HCT116 (cell line): Measurements from ENCODE around the gene TUBA4B. TPM values are rescaled to one million over a fixed set of nuclear protein-coding genes. Genes with fewer than 3 reads are reported as not detected.

ENCODE experiments used
- ATAC-seq: fragments of 200-7000 bp; cut with Tn5 transposase; 2 replicates; pipeline ENCODE4 v1.9.1; 2020; ENCODE audit warnings: mild to moderate bottlenecking, moderate library complexity
- BruUV-seq: library from RNA; stranded (reverse); fragments of 400-500 nt; replicated peaks from 2 replicates; lab custom pipeline; 2021; lab: Mats Ljungman, UMichigan
- CTCF ChIA-PET: fragments of 300-600 bp; sonication (Branson Sonifier 250); formaldehyde crosslinking; loops from one replicate; lab custom pipeline; 2021; ENCODE audit warnings: antibody characterized with exemption; lab: Charles Lee
- POLR2A ChIA-PET: fragments of 300-600, 350-600 bp; sonication (Branson Sonifier 250); formaldehyde crosslinking; loops from one replicate; lab custom pipeline; 2021; ENCODE audit warnings: antibody characterized with exemption; lab: Charles Lee
- RAD21 ChIA-PET, 2 experiments: fragments of 300-600 bp; sonication (Branson Sonifier 250); formaldehyde crosslinking; loops; one replicate each; lab custom pipeline; 2023; ENCODE audit warnings: low total read pairs in 2 of 2; ENCODE audit not compliant: uncharacterized antibody in 2 of 2, unreplicated experiment in 2 of 2, low non-redundant PET in 1 of 2; lab: Charles Lee
- DNase-seq: peaks from one replicate; pipeline ENCODE4 v3.0.0-alpha.2; 2010; ENCODE audit warnings: low read depth, low spot score
- H2AFZ ChIP-seq: fragments of 200-600 bp; shearing (Covaris generic), sonication (generic); 2 replicates; pipeline ENCODE4 v1.6.1; 2017; ENCODE audit warnings: low read depth, mixed run types, mixed read lengths, antibody characterized with exemption, low read length; ENCODE audit not compliant: poor library complexity, severe bottlenecking
- H3K27ac ChIP-seq: 2 replicates; pipeline ENCODE4 v1.5.1; 2012; ENCODE audit warnings: low read depth, low read length
- H3K27me3 ChIP-seq: fragments of 200-600 bp; sonication (generic); 2 replicates; pipeline ENCODE4 v1.6.1; 2016; ENCODE audit warnings: mixed run types, low read length, mixed read lengths; ENCODE audit not compliant: insufficient read depth
- H3K36me3 ChIP-seq, 2 experiments: fragments of 200-500 bp in 1 of 2; fragments of 200-600 bp in 1 of 2; sonication (Bioruptor generic) in 1 of 2; sonication (generic) in 1 of 2; 2 replicates each; pipeline versions ENCODE4 v1.5.1 to v1.6.1; 2014 to 2016; ENCODE audit warnings: low read length in 2 of 2, inconsistent platforms in 1 of 2, mixed read lengths in 1 of 2, mixed run types in 1 of 2; ENCODE audit not compliant: insufficient read depth in 2 of 2, control insufficient read depth in 1 of 2
- H3K4me1 ChIP-seq, 2 experiments: fragments of 200-600 bp in 1 of 2; sonication (generic) in 1 of 2; 2 replicates each; pipeline versions ENCODE4 v1.5.1 to v1.6.1; 2012 to 2017; ENCODE audit warnings: low read length in 2 of 2, inconsistent platforms in 1 of 2, mild to moderate bottlenecking in 1 of 2, mixed read lengths in 1 of 2, mixed run types in 1 of 2, moderate library complexity in 1 of 2; ENCODE audit not compliant: insufficient read depth in 2 of 2, control insufficient read depth in 1 of 2
- H3K4me2 ChIP-seq: fragments of 200-600 bp; sonication (generic); 2 replicates; pipeline ENCODE4 v1.6.1; 2017; ENCODE audit warnings: mixed run types, low read length, mixed read lengths
- H3K4me3 ChIP-seq, 2 experiments: fragments of 200-600 bp in 1 of 2; sonication (generic) in 1 of 2; replicated peaks in 1 of 2; 2 replicates each; pipeline ENCODE4 v1.5.1; 2011 to 2016; ENCODE audit warnings: low read length in 2 of 2, control low read depth in 1 of 2, low read depth in 1 of 2, mild to moderate bottlenecking in 1 of 2, mixed read lengths in 1 of 2, mixed run types in 1 of 2
- H3K79me2 ChIP-seq: fragments of 200-600 bp; sonication (generic); 2 replicates; pipeline ENCODE4 v1.6.1; 2017; ENCODE audit warnings: mild to moderate bottlenecking, mixed run types, low read length, moderate library complexity, mixed read lengths; ENCODE audit not compliant: insufficient read depth
- H3K9ac ChIP-seq: fragments of 200-600 bp; sonication (generic); 2 replicates; pipeline ENCODE4 v1.6.1; 2016; ENCODE audit warnings: low read length, mixed read lengths
- H3K9me2 ChIP-seq: fragments of 200-600 bp; sonication (generic), shearing (Covaris generic); 2 replicates; pipeline ENCODE4 v1.6.1; 2017; ENCODE audit warnings: mixed run types, mild to moderate bottlenecking, moderate library complexity; ENCODE audit not compliant: insufficient read depth
- H3K9me3 ChIP-seq, 2 experiments: fragments of 200-500 bp in 1 of 2; fragments of 200-600 bp in 1 of 2; sonication (Bioruptor generic) in 1 of 2; sonication (generic) in 1 of 2; 2 replicates each; pipeline ENCODE4 v1.6.1; 2014 to 2017; ENCODE audit warnings: low read length in 2 of 2, mixed read lengths in 2 of 2, inconsistent platforms in 1 of 2, low read depth in 1 of 2, mild to moderate bottlenecking in 1 of 2, mixed run types in 1 of 2, moderate library complexity in 1 of 2; ENCODE audit not compliant: control insufficient read depth in 1 of 2, insufficient read depth in 1 of 2
- H4K20me1 ChIP-seq: fragments of 200-600 bp; sonication (generic), shearing (Covaris generic); 2 replicates; pipeline ENCODE4 v1.6.1; 2017; ENCODE audit warnings: mixed run types, mild to moderate bottlenecking, moderate library complexity; ENCODE audit not compliant: insufficient read depth
- CEBPB ChIP-seq: IDR thresholded peaks from 2 replicates; pipeline ENCODE4 v1.6.1; 2012; ENCODE audit warnings: low read depth
- EZH2 ChIP-seq: fragments of 200-600 bp; sonication (generic); IDR thresholded peaks from 2 replicates; pipeline ENCODE4 v1.6.1; 2017; ENCODE audit warnings: antibody characterized with exemption, mixed run types
- SIN3A ChIP-seq: IDR thresholded peaks from 2 replicates; pipeline ENCODE4 v1.6.1; 2012; ENCODE audit warnings: low read depth
- intact Hi-C: fragments of 100-400 bp; cut with micrococcal nuclease; formaldehyde crosslinking; loops from 2 replicates; pipeline ENCODE4 v1.10.0; 2022
- total RNA-seq: library from RNA; stranded (reverse); gene quantifications from one replicate; pipeline ENCODE4 v1.2.1, GENCODE V29; 2021; ENCODE audit not compliant: unreplicated experiment
- TF ChIP-seq, protein P1 (sequence below): IDR thresholded peaks from 2 replicates; pipeline ENCODE4 v1.6.1; 2012; ENCODE audit warnings: low read depth

Gene TUBA4B
- total RNA-seq, 1 experiment from 2014 or later, result not detected

DNA sequence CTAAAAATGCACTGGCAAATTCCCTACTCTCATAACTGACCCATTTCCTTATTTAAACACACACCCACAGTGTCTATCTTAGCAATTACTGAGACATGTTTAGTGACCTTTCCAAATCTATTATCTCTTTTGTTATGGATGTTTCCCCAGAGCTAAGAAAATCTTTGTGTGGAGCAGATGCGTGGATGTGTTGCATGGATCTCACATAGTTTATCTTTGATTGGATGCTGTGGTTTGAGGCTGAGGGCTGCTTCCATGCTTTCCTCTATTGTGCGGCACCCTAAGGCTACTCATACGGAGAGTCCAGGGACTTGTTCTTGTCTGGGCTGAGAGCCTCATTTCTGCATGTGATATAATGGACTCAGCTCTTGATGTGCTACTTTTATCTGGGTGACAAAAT lies 18.7 kb upstream of the TUBA4B start:
- Histone ChIP-seq H3K9me2 (no peaks in the 10 kb centered on the region), H3K79me2 (peaks cover 10% of the 10 kb centered on the region), H3K4me3 (no peak overlapping the region), H3K36me3 (peaks cover 31 to 56% of the 10 kb centered on the region in 2 experiments; a peak in 3 of 4 replicates), H3K27me3 (no peaks in the 10 kb centered on the region), H3K4me2 (no peak overlapping the region), H3K4me1 (peaks cover 0 to 7% of the 10 kb centered on the region in 2 experiments; a peak in 2 of 4 replicates), H3K27ac (no peak overlapping the region), H3K9ac (no peak overlapping the region), H3K9me3 (no peaks in the 10 kb centered on the region), H2AFZ (no peak overlapping the region), H4K20me1 (no peaks in the 10 kb centered on the region)
- ChIA-PET RAD21 (no interaction called here), POLR2A (no interaction called here), CTCF (interaction anchor here (1.0 kb wide), 1 partner anchor 44 kb away, joined by 3 read pairs; no protein-coding TSS in a partner anchor)
- no peak for ATAC-seq
- intact Hi-C loops, result no loop called here
- no peak for DNase-seq
- no TSS peak for BruUV-seq
- TF ChIP-seq, protein P1, sequence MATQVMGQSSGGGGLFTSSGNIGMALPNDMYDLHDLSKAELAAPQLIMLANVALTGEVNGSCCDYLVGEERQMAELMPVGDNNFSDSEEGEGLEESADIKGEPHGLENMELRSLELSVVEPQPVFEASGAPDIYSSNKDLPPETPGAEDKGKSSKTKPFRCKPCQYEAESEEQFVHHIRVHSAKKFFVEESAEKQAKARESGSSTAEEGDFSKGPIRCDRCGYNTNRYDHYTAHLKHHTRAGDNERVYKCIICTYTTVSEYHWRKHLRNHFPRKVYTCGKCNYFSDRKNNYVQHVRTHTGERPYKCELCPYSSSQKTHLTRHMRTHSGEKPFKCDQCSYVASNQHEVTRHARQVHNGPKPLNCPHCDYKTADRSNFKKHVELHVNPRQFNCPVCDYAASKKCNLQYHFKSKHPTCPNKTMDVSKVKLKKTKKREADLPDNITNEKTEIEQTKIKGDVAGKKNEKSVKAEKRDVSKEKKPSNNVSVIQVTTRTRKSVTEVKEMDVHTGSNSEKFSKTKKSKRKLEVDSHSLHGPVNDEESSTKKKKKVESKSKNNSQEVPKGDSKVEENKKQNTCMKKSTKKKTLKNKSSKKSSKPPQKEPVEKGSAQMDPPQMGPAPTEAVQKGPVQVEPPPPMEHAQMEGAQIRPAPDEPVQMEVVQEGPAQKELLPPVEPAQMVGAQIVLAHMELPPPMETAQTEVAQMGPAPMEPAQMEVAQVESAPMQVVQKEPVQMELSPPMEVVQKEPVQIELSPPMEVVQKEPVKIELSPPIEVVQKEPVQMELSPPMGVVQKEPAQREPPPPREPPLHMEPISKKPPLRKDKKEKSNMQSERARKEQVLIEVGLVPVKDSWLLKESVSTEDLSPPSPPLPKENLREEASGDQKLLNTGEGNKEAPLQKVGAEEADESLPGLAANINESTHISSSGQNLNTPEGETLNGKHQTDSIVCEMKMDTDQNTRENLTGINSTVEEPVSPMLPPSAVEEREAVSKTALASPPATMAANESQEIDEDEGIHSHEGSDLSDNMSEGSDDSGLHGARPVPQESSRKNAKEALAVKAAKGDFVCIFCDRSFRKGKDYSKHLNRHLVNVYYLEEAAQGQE, result no peak

- RAD21 ChIA-PET, result no interaction called here
- no peak for ATAC-seq
- TF ChIP-seq CEBPB (no peak), EZH2 (no peak), SIN3A (no peak)
- TF ChIP-seq, all 23 proteins: peak for 0
- Histone ChIP-seq H3K4me3 (no peak overlapping the region), H3K79me2 (peaks cover 14% of the 10 kb centered on the region; the same call in 1 of the 2 replicates), H3K9me2 (no peaks in the 10 kb centered on the region), H3K9ac (no peak overlapping the region), H3K27me3 (no peaks in the 10 kb centered on the region), H3K36me3 (peaks cover 0 to 5% of the 10 kb centered on the region in 2 experiments; a peak in 3 of 4 replicates), H4K20me1 (no peaks in the 10 kb centered on the region), H3K4me2 (no peak overlapping the region), H3K27ac (no peak overlapping the region), H3K9me3 (no peaks in the 10 kb centered on the region), H2AFZ (no peak overlapping the region), H3K4me1 (peaks cover 8 to 19% of the 10 kb centered on the region in 2 experiments)
- ChIA-PET POLR2A (no interaction called here), CTCF (no interaction called here)
- no peak for DNase-seq
- no TSS peak for BruUV-seq
- intact Hi-C loops, result no loop called here
These were observed 9.7 kb upstream of the TUBA4B start for GRCh38 chr2:219243291-219243761.
